Ovary (tissue), 3 donors: ENCODE measurements around the gene D2HGDH.

Experiments
- CTCF ChIP-seq, 3 donors: fragments of 450-650 bp in 2 of 3; fragments of 200-600 bp in 1 of 3; IDR thresholded peaks; one replicate each; pipeline versions ENCODE4 v1.5.1 to v1.8.0; 2016 to 2022; ENCODE audit warnings: antibody characterized with exemption in 3 of 3, mild to moderate bottlenecking in 1 of 3
- EP300 ChIP-seq: sonication (generic); formaldehyde crosslinking; IDR thresholded peaks from one replicate; pipeline ENCODE4 v1.6.1; 2017; ENCODE audit warnings: antibody characterized with exemption
- donor health status: DM: no; HTN: no; CAD: no.

GRCh38 chr2:241811952-241812729, 77.7 kb downstream of the D2HGDH start:
- TF ChIP-seq EP300 (no peak), CTCF (IDR thresholded peaks at IDR 0.05) (no peak)
